Iris pigment epithelial cell (primary cell): Measurements from ENCODE around the gene WWOX.

Experiments
- DNase-seq: peaks from one replicate; pipeline ENCODE4 v3.0.0-alpha.2; 2011; ENCODE audit warnings: low read depth

Gene WWOX

GRCh38 chr16:78473031-78473699 is 373.7 kb downstream of the WWOX start:
- no peak for DNase-seq

- no peak for DNase-seq
Observed at GRCh38 chr16:78474762-78475161, 375.3 kb downstream of the WWOX start.

GRCh38 chr16:78476615-78477014 is 377.2 kb downstream of the WWOX start:
- DNase-seq = no peak

GRCh38 chr16:78478267-78478861 is 378.9 kb downstream of the WWOX start:
- no peak for DNase-seq

- DNase-seq = no peak
Observed at GRCh38 chr16:78479723-78480122, 380.3 kb downstream of the WWOX start.

GRCh38 chr16:78480588-78480987 is 381.1 kb downstream of the WWOX start:
- no peak for DNase-seq

GRCh38 chr16:78483124-78483992 is 383.9 kb downstream of the WWOX start:
- no peak for DNase-seq

GRCh38 chr16:78484509-78485058 is 385.1 kb downstream of the WWOX start:
- no peak for DNase-seq

- DNase-seq = no peak
Observed at GRCh38 chr16:78485188-78485916, 385.9 kb downstream of the WWOX start.

GRCh38 chr16:78485917-78486257 is 386.4 kb downstream of the WWOX start:
- DNase-seq = no peak

GRCh38 chr16:78487471-78487870 is 388.0 kb downstream of the WWOX start:
- no peak for DNase-seq

GRCh38 chr16:78489072-78489471 is 389.6 kb downstream of the WWOX start:
- DNase-seq = no peak

GRCh38 chr16:78489631-78490030 is 390.2 kb downstream of the WWOX start:
- no peak for DNase-seq

GRCh38 chr16:78490431-78490830 is 391.0 kb downstream of the WWOX start:
- no peak for DNase-seq

GRCh38 chr16:78490847-78491246 is 391.4 kb downstream of the WWOX start:
- no peak for DNase-seq

GRCh38 chr16:78493573-78493972 is 394.1 kb downstream of the WWOX start:
- DNase-seq = no peak

- no peak for DNase-seq
Observed at GRCh38 chr16:78494105-78494504, 394.7 kb downstream of the WWOX start.

GRCh38 chr16:78494674-78495073 is 395.2 kb downstream of the WWOX start:
- no peak for DNase-seq

GRCh38 chr16:78496189-78496588 is 396.7 kb downstream of the WWOX start:
- DNase-seq = no peak

- DNase-seq = no peak
Observed at GRCh38 chr16:78499399-78499798, 399.9 kb downstream of the WWOX start.

- DNase-seq = no peak
Observed at GRCh38 chr16:78500659-78501270, 401.3 kb downstream of the WWOX start.

GRCh38 chr16:78501744-78502143 is 402.3 kb downstream of the WWOX start:
- DNase-seq = no peak
